Thyroid gland (tissue), 4 donors: ENCODE results near the gene EN2. TPM values are rescaled to one million over a fixed set of nuclear protein-coding genes. Genes with fewer than 3 reads are reported as not detected.
"Not testable (repeated sequence)": the region's sequence is repeated elsewhere in the genome, so short reads cannot be mapped to it uniquely, and the experiment has no call there.

ENCODE experiments used
- DNase-seq, 2 donors: peaks; one replicate each; pipeline ENCODE4 v3.0.0-alpha.2; 2019
- H3K27ac ChIP-seq, 3 donors: fragments of 200-600 bp; sonication (generic); 1 replicate in 2 of 3; 2 replicates in 1 of 3; pipeline ENCODE4 v1.5.1; 2016 to 2019; ENCODE audit warnings: mild to moderate bottlenecking in 1 of 3, moderate library complexity in 1 of 3
- H3K27me3 ChIP-seq: fragments of 200-600 bp; sonication (generic); one replicate; pipeline ENCODE4 v1.5.1; 2019
- H3K36me3 ChIP-seq, 2 donors: fragments of 200-600 bp; sonication (generic); one replicate each; pipeline ENCODE4 v1.5.1; 2016 to 2019
- H3K4me1 ChIP-seq, 2 donors: fragments of 200-600 bp; sonication (generic); one replicate each; pipeline ENCODE4 v1.5.1; 2017 to 2019
- H3K4me3 ChIP-seq, 3 donors: fragments of 200-600 bp; sonication (generic); replicated peaks in 1 of 3; 1 replicate in 2 of 3; 2 replicates in 1 of 3; pipeline ENCODE4 v1.5.1; 2016; ENCODE audit warnings: mild to moderate bottlenecking in 1 of 3
- H3K9me3 ChIP-seq: fragments of 200-600 bp; sonication (generic); one replicate; pipeline ENCODE4 v1.5.1; 2017
- POLR2A ChIP-seq, 2 donors: fragments of 450-650 bp; IDR thresholded peaks; one replicate each; pipeline ENCODE4 v1.6.1; 2017; ENCODE audit warnings: antibody characterized with exemption in 2 of 2, mild to moderate bottlenecking in 2 of 2, moderate library complexity in 1 of 2
- WGBS, 2 donors: methylation state at CpG; one replicate each; pipeline ENCODE4 v1.1.5; 2017; 5-methylcytosine and 5-hydroxymethylcytosine counted together
- intact Hi-C: fragments of 100-400 bp; cut with DNase I; formaldehyde crosslinking; loops from one replicate; pipeline ENCODE4 v1.15.1; 2023
- total RNA-seq, 4 donors: library from RNA; depleted of rRNA; stranded (reverse); fragments of >200 nt; gene quantifications; one replicate each; pipeline ENCODE4 v1.2.3, GENCODE V29; 2016
- TF ChIP-seq, protein P1 (sequence below), 6 experiments: fragments of 200-600 bp in 3 of 6; fragments of 450-650 bp in 3 of 6; sonication (generic) in 3 of 6; IDR thresholded peaks; one replicate each; pipeline ENCODE4 v1.5.1; 2016 to 2019; ENCODE audit warnings: antibody characterized with exemption in 6 of 6, mild to moderate bottlenecking in 2 of 6, inconsistent platforms in 1 of 6, moderate library complexity in 1 of 6

The EN2 gene
- total RNA-seq, 4 donors from 2014 or later: 0.22 to 0.29 (median 0.27) TPM; not detected in 1

DNA sequence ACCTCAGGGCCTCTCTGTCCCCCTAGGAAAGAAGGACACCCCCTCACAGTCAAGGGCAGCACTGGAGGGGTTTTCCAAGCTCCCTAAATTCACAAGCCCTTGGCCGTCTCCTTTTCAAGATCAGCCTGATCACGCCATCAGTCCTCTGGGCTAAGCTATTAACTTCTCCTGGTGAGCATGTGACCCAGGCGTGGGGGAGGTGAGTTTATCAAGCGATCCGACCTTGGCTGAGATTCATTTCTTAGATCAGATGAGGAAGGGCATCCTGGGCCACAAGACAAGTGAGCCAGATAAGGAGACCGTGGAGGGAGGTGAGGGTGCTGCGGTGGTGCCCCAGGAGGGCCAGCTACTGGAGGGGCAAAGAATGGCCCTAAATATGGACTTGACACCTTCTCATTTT lies 19.2 kb upstream of the EN2 start:
- Histone ChIP-seq H3K27me3 (no peaks in the 10 kb centered on the region), H3K36me3 (no peaks in the 10 kb centered on the region), H3K27ac (no peak overlapping the region), H3K9me3 (no peaks in the 10 kb centered on the region), H3K4me1 (no peaks in the 10 kb centered on the region), H3K4me3 (no peak overlapping the region)
- TF ChIP-seq, protein P1, sequence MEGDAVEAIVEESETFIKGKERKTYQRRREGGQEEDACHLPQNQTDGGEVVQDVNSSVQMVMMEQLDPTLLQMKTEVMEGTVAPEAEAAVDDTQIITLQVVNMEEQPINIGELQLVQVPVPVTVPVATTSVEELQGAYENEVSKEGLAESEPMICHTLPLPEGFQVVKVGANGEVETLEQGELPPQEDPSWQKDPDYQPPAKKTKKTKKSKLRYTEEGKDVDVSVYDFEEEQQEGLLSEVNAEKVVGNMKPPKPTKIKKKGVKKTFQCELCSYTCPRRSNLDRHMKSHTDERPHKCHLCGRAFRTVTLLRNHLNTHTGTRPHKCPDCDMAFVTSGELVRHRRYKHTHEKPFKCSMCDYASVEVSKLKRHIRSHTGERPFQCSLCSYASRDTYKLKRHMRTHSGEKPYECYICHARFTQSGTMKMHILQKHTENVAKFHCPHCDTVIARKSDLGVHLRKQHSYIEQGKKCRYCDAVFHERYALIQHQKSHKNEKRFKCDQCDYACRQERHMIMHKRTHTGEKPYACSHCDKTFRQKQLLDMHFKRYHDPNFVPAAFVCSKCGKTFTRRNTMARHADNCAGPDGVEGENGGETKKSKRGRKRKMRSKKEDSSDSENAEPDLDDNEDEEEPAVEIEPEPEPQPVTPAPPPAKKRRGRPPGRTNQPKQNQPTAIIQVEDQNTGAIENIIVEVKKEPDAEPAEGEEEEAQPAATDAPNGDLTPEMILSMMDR (IDR thresholded peaks at IDR 0.05): no peak
- no peak for TF ChIP-seq POLR2A (IDR thresholded peaks at IDR 0.05)
- intact Hi-C loops: no loop called here
- WGBS, 2 donors: 45 to 61% methylated on average over 7 of the region's 7 CpGs
- DNase-seq: no peak

DNA sequence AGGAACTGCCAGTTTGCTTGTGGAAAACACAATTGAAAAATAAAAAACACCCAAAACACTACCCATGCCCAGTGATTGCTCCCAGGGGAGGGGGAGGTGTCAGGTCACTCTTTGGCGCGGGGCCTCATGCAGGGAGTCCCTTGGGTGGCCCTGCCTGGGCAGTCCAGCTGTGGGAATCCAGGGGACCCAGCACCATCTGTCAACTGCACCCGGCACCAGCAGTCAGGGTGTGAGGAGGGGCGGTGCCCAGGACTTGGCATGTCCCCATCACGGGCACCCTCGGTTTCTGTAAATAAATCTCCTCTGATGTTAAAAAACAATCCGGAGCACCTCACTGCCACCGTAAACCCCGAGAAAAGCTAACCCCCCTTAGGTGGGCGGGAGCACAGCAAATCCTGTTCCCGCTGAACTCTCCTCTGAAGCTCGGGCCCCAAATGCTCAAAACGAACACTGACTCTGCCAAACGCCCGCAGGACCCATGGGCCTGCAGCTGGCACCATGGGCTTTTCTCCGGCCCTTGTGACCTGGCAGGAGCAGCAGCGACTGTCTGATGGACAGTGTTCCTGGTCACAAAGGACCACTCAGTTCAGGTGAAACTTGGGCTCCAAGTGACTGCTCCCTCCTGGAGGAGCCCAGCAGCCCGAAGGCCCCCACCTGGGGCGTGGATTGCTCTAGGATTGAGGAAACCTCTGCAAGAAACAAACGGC lies 18.5 kb upstream of the EN2 start:
- no peak overlapping the region for H3K27ac ChIP-seq
- no peaks in the 10 kb centered on the region for H3K9me3 ChIP-seq
- no peaks in the 10 kb centered on the region for H3K36me3 ChIP-seq
- 76 to 83% methylated on average over 5 to 20 of the region's 20 CpGs for WGBS, 2 donors
- H3K4me3 ChIP-seq: no peak overlapping the region
- intact Hi-C loops: no loop called here
- no peak for DNase-seq
- no peaks in the 10 kb centered on the region for H3K27me3 ChIP-seq
- TF ChIP-seq, protein P1 (IDR thresholded peaks at IDR 0.05): no peak
- no peaks in the 10 kb centered on the region for H3K4me1 ChIP-seq

DNA sequence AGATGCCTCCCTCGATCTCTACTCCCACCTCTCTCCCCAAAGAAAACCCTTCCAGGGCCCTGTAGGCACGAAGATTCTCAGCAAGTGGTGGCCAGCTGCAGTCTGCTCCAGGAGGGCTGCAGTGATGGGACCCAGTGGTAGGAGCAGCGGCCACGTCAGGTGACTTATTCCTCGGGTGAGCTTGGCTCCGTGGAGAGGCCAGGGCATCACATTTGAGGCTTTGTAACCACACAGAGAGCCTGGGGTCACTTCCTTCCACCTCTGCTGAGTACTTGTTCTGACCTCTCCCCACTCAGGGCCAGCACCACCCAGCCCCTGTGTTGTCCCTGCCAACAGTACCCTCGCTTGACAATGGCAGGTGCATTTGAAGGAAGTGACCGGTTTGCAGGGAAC lies 17.9 kb upstream of the EN2 start:
- H3K4me3 ChIP-seq: no peak overlapping the region
- no peaks in the 10 kb centered on the region for H3K36me3 ChIP-seq
- intact Hi-C loops: no loop called here
- DNase-seq: no peak
- H3K27me3 ChIP-seq: no peaks in the 10 kb centered on the region
- H3K4me1 ChIP-seq: no peaks in the 10 kb centered on the region
- 65 to 78% methylated on average over 2 to 8 of the region's 8 CpGs for WGBS, 2 donors
- H3K9me3 ChIP-seq: no peaks in the 10 kb centered on the region
- no peak overlapping the region for H3K27ac ChIP-seq
- TF ChIP-seq, protein P1 (IDR thresholded peaks at IDR 0.05): no peak
- TF ChIP-seq POLR2A (IDR thresholded peaks at IDR 0.05): no peak

DNA sequence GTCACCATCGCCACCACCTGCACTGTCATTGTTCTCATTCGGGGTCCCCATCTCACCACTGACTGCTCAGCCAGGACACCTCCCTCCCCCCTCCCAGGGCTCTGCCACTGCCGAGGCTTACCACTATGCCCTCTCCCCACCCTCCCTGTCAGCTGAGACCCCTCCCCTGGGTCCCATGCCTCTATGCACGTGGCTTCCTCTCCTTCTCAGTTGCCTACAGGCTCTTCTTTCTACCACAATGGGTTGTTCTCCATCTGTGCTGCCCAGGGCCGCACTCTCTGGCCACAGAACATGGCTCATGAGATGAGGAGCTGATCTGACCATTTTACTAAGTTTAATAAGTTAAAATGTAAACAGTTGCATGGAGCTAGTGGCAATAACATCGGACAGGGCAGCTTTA lies 16.1 kb upstream of the EN2 start:
- Histone ChIP-seq H3K4me1 (no peaks in the 10 kb centered on the region), H3K27ac (no peak overlapping the region), H3K27me3 (no peaks in the 10 kb centered on the region), H3K36me3 (no peaks in the 10 kb centered on the region), H3K4me3 (no peak overlapping the region), H3K9me3 (no peaks in the 10 kb centered on the region)
- intact Hi-C loops: no loop called here
- 66% methylated on average over 6 of the region's 6 CpGs for WGBS, 2 donors
- no peak for DNase-seq
- TF ChIP-seq POLR2A (IDR thresholded peaks at IDR 0.05): no peak
- TF ChIP-seq, protein P1 (IDR thresholded peaks at IDR 0.05): no peak

DNA sequence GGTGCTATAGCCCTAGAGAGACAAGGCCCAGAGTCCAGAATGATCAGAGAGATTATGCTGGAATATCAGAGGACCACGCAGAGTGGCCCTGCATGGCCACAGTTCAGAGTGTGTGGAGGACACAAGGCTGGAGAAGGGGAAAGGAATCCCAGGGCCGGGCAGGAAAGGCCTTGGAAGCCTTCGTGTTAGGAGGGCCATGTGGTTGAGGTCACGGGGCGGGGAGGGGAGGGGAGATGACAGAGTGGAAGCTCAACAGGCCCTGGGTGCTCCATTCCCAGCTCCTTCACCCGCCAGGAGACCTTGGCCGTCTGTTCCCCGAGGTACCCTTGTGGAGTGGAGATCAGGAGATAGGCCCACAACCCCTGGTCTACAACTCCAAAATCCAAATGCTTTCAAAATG lies 13.2 kb upstream of the EN2 start:
- Histone ChIP-seq H3K4me1 (peaks cover 4 to 13% of the 10 kb centered on the region in 2 donors), H3K27ac (no peak overlapping the region), H3K27me3 (peaks cover 24% of the 10 kb centered on the region), H3K9me3 (no peaks in the 10 kb centered on the region), H3K36me3 (no peaks in the 10 kb centered on the region), H3K4me3 (no peak overlapping the region)
- no peak for DNase-seq
- no peak for TF ChIP-seq POLR2A (IDR thresholded peaks at IDR 0.05)
- TF ChIP-seq, protein P1 (IDR thresholded peaks at IDR 0.05): no peak
- intact Hi-C loops: no loop called here
- 86 to 89% methylated on average over 8 of the region's 8 CpGs for whole genome bisulfite sequencing, 2 donors

DNA sequence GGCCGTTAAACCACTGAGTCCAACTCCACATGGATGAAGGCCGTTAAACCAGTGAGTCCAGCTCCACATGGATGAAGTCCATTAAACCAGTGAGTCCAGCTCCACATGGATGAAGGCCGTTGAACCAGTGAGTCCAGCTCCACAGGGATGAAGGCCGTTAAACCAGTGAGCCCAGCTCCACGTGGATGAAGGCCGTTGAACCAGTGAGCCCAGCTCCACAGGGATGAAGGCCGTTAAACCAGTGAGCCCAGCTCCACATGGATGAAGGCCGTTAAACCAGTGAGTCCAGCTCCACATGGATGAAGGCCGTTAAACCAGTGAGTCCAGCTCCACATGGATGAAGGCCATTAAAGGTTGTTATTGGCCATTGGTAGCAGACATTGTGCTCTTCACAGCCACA lies 12.3 kb upstream of the EN2 start:
- WGBS, 2 donors: 75 to 84% methylated on average over 8 to 9 of the region's 9 CpGs
- H3K36me3 ChIP-seq, intact Hi-C loops: not testable (repeated sequence)

More for the DNA sequence above, 12.3 kb upstream of the EN2 start:
- not testable (repeated sequence) for H3K9me3 ChIP-seq, H3K27ac ChIP-seq, DNase-seq, H3K4me3 ChIP-seq
- peaks cover 31% of the 10 kb centered on the region for H3K27me3 ChIP-seq
- H3K4me1 ChIP-seq: peaks cover 4 to 15% of the 10 kb centered on the region in 2 donors
